B cell (primary cell): ENCODE results near the gene CAPN14.

Experiments used
- EZH2 ChIP-seq: IDR thresholded peaks from 2 replicates; pipeline ENCODE4 v1.6.1; 2012; ENCODE audit warnings: borderline replicate concordance, low read depth, mild to moderate bottlenecking, moderate library complexity, low read length; ENCODE audit not compliant: insufficient read depth, poor library complexity, severe bottlenecking
- TF ChIP-seq, protein P1 (sequence below): fragments of 200-600 bp; IDR thresholded peaks from one replicate; pipeline ENCODE4 v1.8.0; 2022; ENCODE audit warnings: antibody characterized with exemption, mild to moderate bottlenecking

DNA sequence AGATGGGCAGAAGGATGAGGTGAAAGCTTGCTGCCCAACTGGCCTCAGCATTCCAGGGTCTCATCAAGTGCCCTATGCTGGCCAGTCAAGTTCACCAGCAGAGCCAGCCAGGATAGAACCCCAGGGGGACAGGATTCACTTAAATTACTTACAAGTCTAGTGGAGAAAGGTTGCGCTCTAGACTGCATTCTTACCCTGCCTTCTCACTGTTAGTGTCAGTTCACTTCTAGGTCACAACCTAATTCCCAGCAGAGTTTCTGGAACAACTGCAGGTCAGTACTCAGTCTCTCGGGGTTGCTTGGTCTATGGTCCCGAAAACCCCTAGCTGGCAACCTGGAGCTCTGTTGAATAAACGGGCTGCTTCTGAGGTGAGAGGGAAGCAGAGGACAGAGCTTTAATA lies 46.2 kb downstream of the CAPN14 start:
- TF ChIP-seq EZH2 = no peak
- TF ChIP-seq, protein P1, sequence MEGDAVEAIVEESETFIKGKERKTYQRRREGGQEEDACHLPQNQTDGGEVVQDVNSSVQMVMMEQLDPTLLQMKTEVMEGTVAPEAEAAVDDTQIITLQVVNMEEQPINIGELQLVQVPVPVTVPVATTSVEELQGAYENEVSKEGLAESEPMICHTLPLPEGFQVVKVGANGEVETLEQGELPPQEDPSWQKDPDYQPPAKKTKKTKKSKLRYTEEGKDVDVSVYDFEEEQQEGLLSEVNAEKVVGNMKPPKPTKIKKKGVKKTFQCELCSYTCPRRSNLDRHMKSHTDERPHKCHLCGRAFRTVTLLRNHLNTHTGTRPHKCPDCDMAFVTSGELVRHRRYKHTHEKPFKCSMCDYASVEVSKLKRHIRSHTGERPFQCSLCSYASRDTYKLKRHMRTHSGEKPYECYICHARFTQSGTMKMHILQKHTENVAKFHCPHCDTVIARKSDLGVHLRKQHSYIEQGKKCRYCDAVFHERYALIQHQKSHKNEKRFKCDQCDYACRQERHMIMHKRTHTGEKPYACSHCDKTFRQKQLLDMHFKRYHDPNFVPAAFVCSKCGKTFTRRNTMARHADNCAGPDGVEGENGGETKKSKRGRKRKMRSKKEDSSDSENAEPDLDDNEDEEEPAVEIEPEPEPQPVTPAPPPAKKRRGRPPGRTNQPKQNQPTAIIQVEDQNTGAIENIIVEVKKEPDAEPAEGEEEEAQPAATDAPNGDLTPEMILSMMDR = no peak
